ENCODE results near the gene MRPL20. TPM values are rescaled to one million over a fixed set of nuclear protein-coding genes. Genes with fewer than 3 reads are reported as not detected.
A peak's percentile ranks its signal among the peaks of the same experiment; 100 is the strongest.
"Not testable (repeated sequence)": the region's sequence is repeated elsewhere in the genome, so short reads cannot be mapped to it uniquely, and the experiment has no call there.

Gene MRPL20
- total RNA-seq = 53.9 and 58.9 TPM in 2 replicates

DNA sequence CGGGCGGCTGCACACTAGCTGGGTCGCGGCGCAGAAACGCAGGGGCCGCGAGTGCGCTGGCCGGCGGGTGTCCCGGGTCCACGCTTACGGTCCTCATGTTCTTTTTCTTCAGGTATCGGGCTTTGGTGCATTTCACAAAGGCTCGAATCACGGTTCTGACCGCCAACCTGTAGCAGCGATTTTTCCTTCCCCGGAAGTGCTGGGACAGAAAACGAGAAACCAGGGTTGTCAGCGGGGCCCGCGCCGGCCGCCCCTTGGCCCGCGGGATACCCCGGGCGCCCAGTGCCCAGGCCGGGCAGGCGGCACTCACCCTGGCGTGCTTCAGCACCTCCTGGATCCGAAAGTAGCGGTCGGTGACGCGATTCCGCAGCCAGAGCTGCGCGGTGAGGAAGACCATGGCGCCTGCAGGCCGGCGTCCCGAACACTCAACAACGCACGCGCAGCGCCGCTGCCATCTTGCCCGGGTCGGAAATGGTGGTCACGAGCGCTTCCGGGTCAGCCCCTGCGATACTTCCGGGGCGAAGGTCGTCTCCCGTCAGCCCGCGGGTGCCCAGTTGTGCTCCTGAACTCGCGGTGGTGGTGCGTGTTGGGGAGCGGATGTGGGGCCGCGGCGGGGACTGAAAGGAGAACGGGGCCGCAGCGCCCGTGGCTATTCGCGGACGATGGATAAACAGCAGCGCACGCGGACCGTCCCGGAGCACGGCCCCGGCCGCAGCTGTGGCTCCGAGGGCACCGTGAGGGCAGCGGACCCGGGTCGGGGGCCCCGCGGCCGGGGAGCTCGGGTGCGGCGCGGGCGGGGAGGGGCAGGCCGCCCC lies at the start of gene MRPL20:
TSS of gene MRPL20 (minus strand) at position 473 of the 815 bp plus-strand sequence. CDS start at position 397, 76 bp downstream.
- Histone ChIP-seq H3K27ac (ENCODE audit: low read depth, low read length) (peak within 1 kb of the TSS; percentile 76), H3K4me3 (ENCODE audit: insufficient read depth, low read length) (peak within 1 kb of the TSS; percentile 98), H3K9me3 (ENCODE audit: low read depth, low read length) (no peaks in the 10 kb centered on the region), H2AFZ (ENCODE audit: low read length) (peak within 1 kb of the TSS; percentile 88), H3K79me2 (ENCODE audit: insufficient read depth, low read length) (peaks cover 62% of the 10 kb centered on the region), H3K36me3 (ENCODE audit: insufficient read depth, low read length) (peaks cover 32% of the 10 kb centered on the region), H3K4me1 (ENCODE audit: insufficient read depth, low read length) (peaks cover 17% of the 10 kb centered on the region), H4K20me1 (ENCODE audit: insufficient read depth, low read length) (peaks cover 23% of the 10 kb centered on the region), H3K27me3 (ENCODE audit: insufficient read depth, low read length) (no peaks in the 10 kb centered on the region), H3K4me2 (ENCODE audit: insufficient read depth, low read length) (peak within 1 kb of the TSS; percentile 92)
- TF ChIP-seq, protein P1, sequence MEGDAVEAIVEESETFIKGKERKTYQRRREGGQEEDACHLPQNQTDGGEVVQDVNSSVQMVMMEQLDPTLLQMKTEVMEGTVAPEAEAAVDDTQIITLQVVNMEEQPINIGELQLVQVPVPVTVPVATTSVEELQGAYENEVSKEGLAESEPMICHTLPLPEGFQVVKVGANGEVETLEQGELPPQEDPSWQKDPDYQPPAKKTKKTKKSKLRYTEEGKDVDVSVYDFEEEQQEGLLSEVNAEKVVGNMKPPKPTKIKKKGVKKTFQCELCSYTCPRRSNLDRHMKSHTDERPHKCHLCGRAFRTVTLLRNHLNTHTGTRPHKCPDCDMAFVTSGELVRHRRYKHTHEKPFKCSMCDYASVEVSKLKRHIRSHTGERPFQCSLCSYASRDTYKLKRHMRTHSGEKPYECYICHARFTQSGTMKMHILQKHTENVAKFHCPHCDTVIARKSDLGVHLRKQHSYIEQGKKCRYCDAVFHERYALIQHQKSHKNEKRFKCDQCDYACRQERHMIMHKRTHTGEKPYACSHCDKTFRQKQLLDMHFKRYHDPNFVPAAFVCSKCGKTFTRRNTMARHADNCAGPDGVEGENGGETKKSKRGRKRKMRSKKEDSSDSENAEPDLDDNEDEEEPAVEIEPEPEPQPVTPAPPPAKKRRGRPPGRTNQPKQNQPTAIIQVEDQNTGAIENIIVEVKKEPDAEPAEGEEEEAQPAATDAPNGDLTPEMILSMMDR (IDR thresholded peaks at IDR 0.05; ENCODE audit: extremely low read depth, low read depth, low read length) = no peak
- DNase-seq (ENCODE audit: insufficient read length, low spot score, missing footprints) = peak; percentile 100

DNA sequence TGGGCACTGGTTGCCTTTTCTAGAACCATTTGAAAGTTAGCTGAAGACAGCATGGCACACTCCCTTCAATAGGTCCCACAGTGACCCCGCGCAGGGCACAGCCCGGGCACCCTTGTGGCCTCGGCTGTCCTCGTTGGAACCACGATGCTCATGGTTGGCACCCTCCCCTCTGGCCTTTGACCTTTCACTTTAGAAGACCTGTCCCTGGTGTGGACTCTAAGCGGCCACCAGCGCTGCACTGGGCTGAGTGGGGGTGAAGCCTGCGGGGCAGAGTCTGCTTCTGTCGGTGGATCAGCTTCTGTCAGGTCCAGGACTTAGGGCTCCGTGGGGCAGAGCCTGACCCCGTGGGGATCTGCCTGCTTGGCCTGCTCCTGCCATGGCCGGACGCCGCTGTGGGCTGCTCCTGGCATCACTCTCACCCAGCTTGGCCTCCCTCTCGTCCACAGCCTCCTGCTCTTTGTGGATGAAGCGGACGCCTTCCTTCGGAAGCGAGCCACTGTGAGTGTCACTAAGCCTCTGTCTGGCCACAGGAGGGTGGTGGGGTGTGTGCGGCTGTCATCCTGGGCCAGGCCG lies 49.7 kb upstream of the MRPL20 start:
- H3K4me3 ChIP-seq (ENCODE audit: insufficient read depth, low read length); H3K27me3 ChIP-seq (ENCODE audit: insufficient read depth, low read length); H3K4me2 ChIP-seq (ENCODE audit: insufficient read depth, low read length); H3K79me2 ChIP-seq (ENCODE audit: insufficient read depth, low read length); H3K4me1 ChIP-seq (ENCODE audit: insufficient read depth, low read length); H3K27ac ChIP-seq (ENCODE audit: low read depth, low read length); H3K9me3 ChIP-seq (ENCODE audit: low read depth, low read length); H3K36me3 ChIP-seq (ENCODE audit: insufficient read depth, low read length); H2AFZ ChIP-seq (ENCODE audit: low read length); H4K20me1 ChIP-seq (ENCODE audit: insufficient read depth, low read length): not testable (repeated sequence)
- peak; percentile 21 for DNase-seq (ENCODE audit: insufficient read length, low spot score, missing footprints)

DNA sequence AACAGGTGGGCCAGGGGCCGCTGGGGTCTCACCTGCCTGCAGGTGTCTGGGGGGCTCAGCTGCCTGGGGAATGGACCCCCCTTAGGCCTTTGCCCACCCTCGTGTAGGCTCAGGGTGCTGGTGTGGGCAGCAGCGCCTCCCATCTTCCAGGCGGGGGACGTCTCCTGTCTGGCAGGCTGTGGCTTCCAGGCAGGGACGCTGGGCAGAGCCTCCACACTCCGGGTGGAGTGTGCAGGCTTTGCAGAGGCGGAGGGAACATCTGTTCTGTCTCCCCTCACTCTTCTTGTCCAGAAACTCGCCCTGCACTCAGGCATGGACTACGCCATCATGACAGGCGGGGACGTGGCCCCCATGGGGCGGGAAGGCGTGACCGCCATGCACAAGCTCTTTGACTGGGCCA lies 48.8 kb upstream of the MRPL20 start:
- not testable (repeated sequence) for H3K36me3 ChIP-seq (ENCODE audit: insufficient read depth, low read length)

DNA sequence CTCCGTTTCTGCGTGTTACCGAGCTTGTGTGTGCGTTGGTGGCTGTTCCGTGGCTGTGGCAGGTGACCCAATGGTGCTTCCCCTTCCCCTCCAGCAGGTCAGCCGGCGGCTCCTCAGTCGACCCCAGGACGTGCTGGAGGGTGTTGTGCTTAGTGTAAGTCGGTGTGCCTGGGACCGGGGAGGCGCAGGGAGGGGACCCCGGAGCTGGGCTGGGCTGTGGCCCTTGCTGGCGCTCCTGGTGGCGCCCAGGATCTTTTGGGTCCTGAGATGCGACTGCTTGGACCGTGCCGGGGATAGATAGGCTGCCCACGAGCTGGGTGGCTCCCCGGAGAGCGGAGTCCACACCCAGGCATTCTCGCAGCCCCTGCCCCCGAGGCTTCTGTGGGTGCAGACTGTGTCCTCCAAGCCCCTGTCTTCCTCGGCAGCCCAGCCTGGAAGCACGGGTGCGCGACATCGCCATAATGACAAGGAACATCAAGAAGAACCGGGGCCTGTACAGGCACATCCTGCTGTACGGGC lies 48.3 kb upstream of the MRPL20 start:
- no peaks in the 10 kb centered on the region for H3K4me1 ChIP-seq (ENCODE audit: insufficient read depth, low read length)
- no peak overlapping the region for H3K27ac ChIP-seq (ENCODE audit: low read depth, low read length)
- H4K20me1 ChIP-seq (ENCODE audit: insufficient read depth, low read length) = no peaks in the 10 kb centered on the region
- no peak overlapping the region for H3K4me2 ChIP-seq (ENCODE audit: insufficient read depth, low read length)
- H3K36me3 ChIP-seq (ENCODE audit: insufficient read depth, low read length) = no peaks in the 10 kb centered on the region
- peak; percentile 41 for DNase-seq (ENCODE audit: insufficient read length, low spot score, missing footprints)
- TF ChIP-seq, protein P1 (IDR thresholded peaks at IDR 0.05; ENCODE audit: extremely low read depth, low read depth, low read length) = no peak
- H3K9me3 ChIP-seq (ENCODE audit: low read depth, low read length) = no peaks in the 10 kb centered on the region
- no peaks in the 10 kb centered on the region for H3K27me3 ChIP-seq (ENCODE audit: insufficient read depth, low read length)
- H3K79me2 ChIP-seq (ENCODE audit: insufficient read depth, low read length) = no peaks in the 10 kb centered on the region
- no peak overlapping the region for H2AFZ ChIP-seq (ENCODE audit: low read length)
- H3K4me3 ChIP-seq (ENCODE audit: insufficient read depth, low read length) = no peak overlapping the region

More for the DNA sequence above, 48.8 kb upstream of the MRPL20 start:
- H2AFZ ChIP-seq (ENCODE audit: low read length); H3K4me1 ChIP-seq (ENCODE audit: insufficient read depth, low read length); DNase-seq (ENCODE audit: insufficient read length, low spot score, missing footprints); H3K9me3 ChIP-seq (ENCODE audit: low read depth, low read length); H3K4me2 ChIP-seq (ENCODE audit: insufficient read depth, low read length); H3K27ac ChIP-seq (ENCODE audit: low read depth, low read length); H3K79me2 ChIP-seq (ENCODE audit: insufficient read depth, low read length); H4K20me1 ChIP-seq (ENCODE audit: insufficient read depth, low read length); H3K27me3 ChIP-seq (ENCODE audit: insufficient read depth, low read length); H3K4me3 ChIP-seq (ENCODE audit: insufficient read depth, low read length): not testable (repeated sequence)

DNA sequence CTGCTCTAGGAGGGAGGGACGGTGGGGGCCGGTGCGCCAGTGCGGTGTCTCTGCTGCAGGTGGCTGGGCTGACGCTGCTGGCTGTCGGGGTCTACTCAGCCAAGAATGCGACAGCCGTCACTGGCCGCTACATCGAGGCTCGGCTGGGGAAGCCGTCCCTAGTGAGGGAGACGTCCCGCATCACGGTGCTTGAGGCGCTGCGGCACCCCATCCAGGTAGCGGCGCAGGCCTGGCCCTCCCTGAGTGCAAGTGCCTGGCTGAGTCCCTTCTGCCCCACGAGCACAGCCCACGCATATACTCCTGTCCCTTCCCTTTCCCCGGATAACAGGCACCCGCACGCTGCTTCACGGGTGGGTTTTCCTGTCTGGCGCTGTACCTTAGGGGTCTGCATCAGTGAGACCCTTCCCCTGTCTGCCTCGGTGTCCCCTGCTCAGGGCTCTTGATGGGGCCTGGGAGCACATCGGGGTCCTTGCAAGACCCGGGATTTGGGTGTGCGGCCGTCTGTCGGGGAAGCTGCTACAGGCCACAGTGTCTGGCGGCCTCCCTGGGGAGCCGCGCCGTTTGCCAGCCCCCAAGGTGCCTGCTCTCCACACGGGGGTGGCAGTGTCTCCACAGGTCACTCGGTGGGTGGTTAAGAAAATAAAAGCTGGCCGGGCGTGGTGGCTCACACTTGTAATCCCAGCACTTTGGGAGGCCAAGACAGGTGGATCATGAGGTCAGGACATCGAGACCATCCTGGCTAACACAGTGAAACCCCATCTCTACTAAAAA lies 47.4 kb upstream of the MRPL20 start:
- H4K20me1 ChIP-seq (ENCODE audit: insufficient read depth, low read length); DNase-seq (ENCODE audit: insufficient read length, low spot score, missing footprints); H3K79me2 ChIP-seq (ENCODE audit: insufficient read depth, low read length); H3K36me3 ChIP-seq (ENCODE audit: insufficient read depth, low read length); H3K27me3 ChIP-seq (ENCODE audit: insufficient read depth, low read length); H3K4me2 ChIP-seq (ENCODE audit: insufficient read depth, low read length); H3K4me3 ChIP-seq (ENCODE audit: insufficient read depth, low read length); H2AFZ ChIP-seq (ENCODE audit: low read length); H3K4me1 ChIP-seq (ENCODE audit: insufficient read depth, low read length); H3K9me3 ChIP-seq (ENCODE audit: low read depth, low read length); H3K27ac ChIP-seq (ENCODE audit: low read depth, low read length): not testable (repeated sequence)
